Measurements from ENCODE around the gene ADGRG1.

DNA sequence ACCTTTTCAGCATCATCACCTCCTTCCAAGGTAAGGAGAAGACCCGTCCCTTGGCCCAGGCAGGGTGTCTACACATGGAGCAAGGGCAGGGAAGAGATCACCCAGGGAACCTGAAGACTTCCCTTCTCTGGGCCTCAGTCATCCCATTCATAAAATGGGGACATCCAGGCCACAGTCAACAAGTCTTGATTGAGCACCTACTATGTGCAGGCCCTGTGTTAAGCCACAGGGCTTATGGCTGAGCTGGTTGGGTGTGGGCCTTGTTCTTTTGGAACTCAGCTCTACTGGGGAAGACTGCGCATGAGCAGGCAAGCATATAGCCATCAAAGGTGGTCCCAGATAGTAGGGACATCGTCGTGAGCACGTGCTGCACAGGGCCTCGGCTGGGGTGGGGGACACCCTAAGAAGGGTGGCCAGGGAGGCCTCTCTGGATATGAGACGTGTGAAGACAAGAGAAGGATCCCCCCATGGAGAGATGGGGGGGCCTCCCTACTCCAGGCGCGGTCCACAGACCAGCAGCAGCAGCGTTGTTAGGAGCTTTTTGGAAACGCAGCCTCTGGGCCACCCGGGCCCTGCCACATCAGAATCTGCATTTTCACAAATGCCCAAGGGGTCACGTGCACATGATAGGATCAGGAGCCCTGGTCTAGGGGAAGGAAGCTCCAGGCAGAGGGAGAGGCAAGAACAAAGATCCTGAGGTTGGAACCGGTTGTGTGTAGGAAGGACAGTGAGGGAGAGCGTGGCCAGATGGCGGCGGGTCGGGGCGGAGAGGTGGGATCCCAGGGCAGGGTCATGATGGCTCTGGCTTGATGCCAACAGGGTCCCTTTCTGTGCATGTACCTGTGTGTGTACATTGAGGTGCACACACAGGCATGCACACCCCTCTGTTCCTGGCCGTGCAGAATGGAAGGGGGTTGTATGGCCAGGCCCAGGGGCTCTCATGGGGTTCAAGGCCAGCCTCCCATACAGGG is 33.8 kb downstream of the ADGRG1 start:
- TF ChIP-seq, protein P1, sequence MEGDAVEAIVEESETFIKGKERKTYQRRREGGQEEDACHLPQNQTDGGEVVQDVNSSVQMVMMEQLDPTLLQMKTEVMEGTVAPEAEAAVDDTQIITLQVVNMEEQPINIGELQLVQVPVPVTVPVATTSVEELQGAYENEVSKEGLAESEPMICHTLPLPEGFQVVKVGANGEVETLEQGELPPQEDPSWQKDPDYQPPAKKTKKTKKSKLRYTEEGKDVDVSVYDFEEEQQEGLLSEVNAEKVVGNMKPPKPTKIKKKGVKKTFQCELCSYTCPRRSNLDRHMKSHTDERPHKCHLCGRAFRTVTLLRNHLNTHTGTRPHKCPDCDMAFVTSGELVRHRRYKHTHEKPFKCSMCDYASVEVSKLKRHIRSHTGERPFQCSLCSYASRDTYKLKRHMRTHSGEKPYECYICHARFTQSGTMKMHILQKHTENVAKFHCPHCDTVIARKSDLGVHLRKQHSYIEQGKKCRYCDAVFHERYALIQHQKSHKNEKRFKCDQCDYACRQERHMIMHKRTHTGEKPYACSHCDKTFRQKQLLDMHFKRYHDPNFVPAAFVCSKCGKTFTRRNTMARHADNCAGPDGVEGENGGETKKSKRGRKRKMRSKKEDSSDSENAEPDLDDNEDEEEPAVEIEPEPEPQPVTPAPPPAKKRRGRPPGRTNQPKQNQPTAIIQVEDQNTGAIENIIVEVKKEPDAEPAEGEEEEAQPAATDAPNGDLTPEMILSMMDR (conservative IDR thresholded peaks at IDR 0.05) = no peak
- TF ChIP-seq ZFX (IDR thresholded peaks at IDR 0.05) = no peak
